T47D (cell line): ENCODE results near the gene ATP5IF1.

Experiments used
- DNase-seq, 2 experiments: peaks; one replicate each; pipeline versions ENCODE4 v3.0.0 to v3.0.0-alpha.2; 2011 to 2012; ENCODE audit warnings: low read depth in 1 of 2, low spot score in 1 of 2
- JUND ChIP-seq: IDR thresholded peaks from 2 replicates; pipeline ENCODE4 v1.6.1; 2012; ENCODE audit warnings: low read depth
- in situ Hi-C: cut with HindIII; loops from 2 replicates; pipeline ENCODE4 v1.10.0; 2016; ENCODE audit warnings: low sequenced_read_pairs, low pct_unique_long_range_greater_than_20kb

The ATP5IF1 gene

DNA sequence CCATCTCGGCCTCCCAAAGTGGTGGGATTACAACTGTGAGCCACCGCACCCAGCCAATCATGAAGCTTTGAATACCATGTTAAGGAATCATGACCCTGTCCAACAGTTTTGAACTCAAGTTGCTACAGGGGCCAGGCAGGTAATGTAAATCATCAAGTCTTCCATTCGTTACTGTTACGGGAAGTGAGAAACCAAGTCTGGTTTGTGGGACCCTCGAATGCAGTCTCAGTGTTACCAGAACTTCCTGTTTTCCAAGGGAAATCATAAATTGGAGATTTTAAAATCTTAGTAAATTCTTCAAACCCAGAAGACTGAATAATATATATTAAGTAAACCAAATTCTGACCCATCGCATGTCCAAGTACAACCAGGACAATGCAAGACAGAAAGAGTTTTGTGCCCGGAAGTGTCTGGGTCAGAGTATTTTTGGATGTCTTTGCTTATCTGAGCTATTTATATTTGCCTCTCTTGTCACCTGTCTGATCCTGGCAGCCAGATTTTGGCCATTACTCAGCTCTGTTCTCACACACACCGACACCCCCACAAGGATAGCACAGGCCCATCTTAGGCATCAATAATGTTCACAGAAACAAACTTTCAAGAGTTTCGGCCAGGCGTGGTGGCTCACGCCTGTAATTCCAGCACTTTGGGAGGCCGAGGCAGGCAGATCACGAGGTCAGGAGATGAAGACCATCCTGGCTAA is 8.8 kb downstream of the ATP5IF1 start:
- in situ Hi-C loops, result no loop called here
- no peak for DNase-seq
- TF ChIP-seq JUND, result no peak

DNA sequence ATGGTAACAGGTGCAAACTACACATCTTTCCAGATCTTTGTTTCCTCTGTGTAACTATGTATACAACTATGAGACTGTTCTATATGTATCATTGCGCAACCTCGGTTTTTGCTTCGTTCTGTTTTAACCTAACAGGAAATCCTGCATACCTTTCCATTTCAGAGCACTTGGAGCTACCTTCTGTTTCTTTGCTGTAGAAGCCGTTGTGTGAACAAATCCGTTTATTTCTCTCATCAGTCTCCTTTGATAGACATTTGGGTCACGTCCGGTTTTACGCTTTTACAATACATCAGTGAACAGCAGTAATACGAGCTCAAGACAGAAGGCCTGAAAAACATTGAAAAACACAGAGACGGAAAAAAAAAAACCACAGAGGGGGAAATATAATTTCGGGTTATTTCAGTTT is 10.5 kb downstream of the ATP5IF1 start:
- in situ Hi-C loops, result no loop called here
- DNase-seq, result peak in 1 of 2 experiments; percentile 92
- no peak; the same call in 1 of the 2 replicates for TF ChIP-seq JUND

DNA sequence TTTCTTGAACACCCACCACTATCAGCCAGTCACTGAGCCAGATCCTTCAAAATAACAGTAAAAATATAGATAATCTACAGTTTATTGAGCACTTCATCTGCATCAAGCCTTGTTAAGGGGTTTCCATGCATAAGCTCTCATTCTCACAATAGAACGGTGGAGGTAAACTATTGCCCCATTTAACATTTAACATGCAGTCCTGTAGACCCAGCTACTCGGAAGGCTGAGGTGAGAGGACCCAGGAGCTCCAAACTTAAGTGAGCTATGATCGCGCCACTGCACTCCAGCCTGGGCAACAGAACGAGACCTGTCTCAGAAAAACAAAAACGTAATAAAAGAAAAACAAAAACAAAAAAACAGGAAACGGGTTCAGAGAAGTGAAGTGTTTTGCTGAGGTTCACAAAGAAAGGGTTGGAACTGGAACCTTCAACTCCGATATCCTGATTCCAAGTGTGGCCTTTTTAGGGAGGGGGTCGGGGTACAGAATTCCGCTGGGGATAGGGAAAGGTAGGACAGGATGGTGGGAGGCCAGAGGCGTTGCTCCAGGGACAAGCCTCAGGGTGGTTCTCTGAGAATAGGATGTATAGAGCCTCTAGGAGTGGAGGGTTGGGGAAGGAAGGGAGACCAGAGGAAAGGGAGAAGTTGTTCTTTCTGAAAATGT is 11.8 kb downstream of the ATP5IF1 start:
- DNase-seq, result no peak
- in situ Hi-C loops, result no loop called here
- no peak for TF ChIP-seq JUND

DNA sequence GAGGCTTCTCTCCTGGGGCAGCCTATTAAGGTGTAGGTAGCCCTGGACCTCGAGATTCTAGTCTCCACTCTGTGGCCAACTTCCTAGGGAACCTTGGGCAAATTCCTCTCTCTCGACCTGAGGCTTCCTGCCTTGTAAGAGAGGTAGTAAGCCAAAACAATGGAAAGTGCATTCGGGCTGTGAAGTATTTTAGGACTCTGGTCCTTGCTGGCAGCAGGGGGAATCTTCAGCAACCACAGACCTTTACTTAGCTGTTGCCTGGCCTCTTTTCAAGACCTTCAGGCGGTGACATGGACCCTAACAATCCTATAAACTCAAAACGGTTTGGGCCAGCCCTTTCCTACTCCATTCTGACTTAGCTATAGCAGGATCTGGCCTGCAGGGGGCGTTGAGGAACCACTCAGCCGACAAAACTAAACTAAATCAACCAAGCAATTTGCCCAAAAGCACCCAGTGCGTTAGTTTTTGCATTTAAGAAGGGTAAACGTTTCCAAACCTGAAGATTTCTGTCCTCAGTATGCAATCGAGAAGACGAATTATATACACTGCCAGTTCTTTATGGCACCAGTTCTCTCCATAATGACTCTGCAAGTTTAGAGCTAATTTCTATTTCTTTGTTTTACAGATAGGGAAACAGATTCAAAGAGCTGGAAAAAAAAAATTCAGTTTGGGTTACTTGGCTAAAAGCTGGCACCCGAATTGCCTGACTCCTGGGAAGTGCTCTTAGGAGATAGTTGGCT is 12.5 kb downstream of the ATP5IF1 start:
- in situ Hi-C loops, result no loop called here
- TF ChIP-seq JUND, result no peak
- DNase-seq, result peak in 1 of 2 experiments; percentile 75

GRCh38 chr1:28249013-28249865 is 13.3 kb downstream of the ATP5IF1 start:
- DNase-seq, result peak; percentile 26 to 91
- in situ Hi-C loops, result no loop called here
- no peak for TF ChIP-seq JUND

DNA sequence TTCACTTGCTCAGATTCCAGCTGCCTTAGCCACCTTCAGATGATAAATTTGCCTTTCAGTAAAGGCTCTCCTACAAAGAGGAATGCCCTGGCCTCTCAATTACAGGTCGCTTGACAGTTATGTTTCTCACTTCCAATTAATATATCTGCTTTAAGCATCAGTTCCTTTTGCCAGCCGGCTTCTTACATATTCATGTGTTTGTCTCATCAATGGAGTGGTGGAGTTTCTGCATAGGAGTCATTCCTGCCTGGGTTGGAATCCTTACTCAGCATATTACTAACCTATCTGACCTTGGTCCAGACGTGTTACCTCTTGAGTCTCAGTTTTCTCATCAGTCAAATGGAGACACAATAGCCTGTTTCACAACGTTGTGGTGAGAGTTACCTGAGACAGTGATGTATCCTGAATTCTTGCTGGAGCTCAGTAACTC is 14.0 kb downstream of the ATP5IF1 start:
- DNase-seq, result no peak
- no peak for TF ChIP-seq JUND
- in situ Hi-C loops, result no loop called here

GRCh38 chr1:28256197-28256827 is 20.4 kb downstream of the ATP5IF1 start:
- in situ Hi-C loops, result no loop called here
- no peak for TF ChIP-seq JUND
- DNase-seq, result no peak

GRCh38 chr1:28257736-28258135 is 21.8 kb downstream of the ATP5IF1 start:
- no peak for TF ChIP-seq JUND
- in situ Hi-C loops, result no loop called here
- DNase-seq, result no peak

GRCh38 chr1:28258628-28259251 is 22.8 kb downstream of the ATP5IF1 start:
- in situ Hi-C loops, result no loop called here
- no peak for TF ChIP-seq JUND
- DNase-seq, result no peak

DNA sequence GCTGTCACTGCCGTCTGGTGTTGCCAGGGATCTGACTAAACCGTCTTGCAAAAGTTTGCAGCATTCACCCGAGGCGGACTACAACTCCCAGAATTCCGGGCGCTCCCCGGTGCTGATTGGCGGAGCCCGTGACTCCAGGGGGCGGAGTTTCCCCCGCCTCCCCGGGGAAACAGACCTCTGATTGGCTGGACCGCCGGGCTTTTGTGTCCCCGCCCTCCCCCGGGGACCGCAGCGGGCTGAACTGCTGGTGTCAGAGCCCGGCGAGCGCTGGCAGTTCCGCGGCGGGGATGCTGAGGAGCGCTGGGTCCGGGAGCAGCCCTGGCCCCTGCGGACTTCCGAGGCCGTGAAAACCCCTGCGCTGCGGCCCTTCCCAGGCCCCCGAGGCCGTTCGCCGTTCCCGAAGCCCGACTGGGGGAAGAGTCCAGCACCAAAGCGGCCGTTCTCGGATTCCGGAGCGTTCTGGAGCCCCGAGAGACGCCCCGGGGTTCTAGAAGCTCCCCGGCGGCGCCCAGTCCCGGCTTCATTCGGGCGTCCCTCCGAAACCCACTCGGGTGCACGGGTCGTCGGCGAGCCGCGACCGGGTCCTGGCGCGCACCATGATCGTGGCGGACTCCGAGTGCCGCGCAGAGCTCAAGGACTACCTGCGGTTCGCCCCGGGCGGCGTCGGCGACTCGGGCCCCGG is 23.5 kb downstream of the ATP5IF1 start, which contains the start of gene SESN2:
TSS of gene SESN2 (plus strand) at position 267 of the 682 bp plus-strand sequence. CDS start at position 597, 330 bp downstream.
- in situ Hi-C loops, result no loop called here
- TF ChIP-seq JUND, result no peak

More for the DNA sequence above, 23.5 kb downstream of the ATP5IF1 start, which contains the start of gene SESN2:
- DNase-seq, result peak; percentile 59 to 98
